GM10266 (cell line): Measurements from ENCODE around the gene CSNK2A1.

Experiments used
- DNase-seq: peaks from one replicate; pipeline ENCODE4 v3.0.0; 2012; ENCODE audit errors: extremely low spot score
- CTCF ChIP-seq: IDR thresholded peaks from 2 replicates; pipeline ENCODE4 v1.5.1; 2012; ENCODE audit warnings: mild to moderate bottlenecking, low read depth; ENCODE audit not compliant: control insufficient read depth, insufficient read depth; ENCODE audit errors: missing control alignments

The CSNK2A1 gene

GRCh38 chr20:573414-574296 is 30.1 kb upstream of the CSNK2A1 start:
- no peak for DNase-seq

GRCh38 chr20:572727-573126 is 29.1 kb upstream of the CSNK2A1 start:
- DNase-seq = no peak
- TF ChIP-seq CTCF = no peak

More at GRCh38 chr20:573414-574296, 30.1 kb upstream of the CSNK2A1 start:
- TF ChIP-seq CTCF = no peak

- no peak for DNase-seq
- no peak for TF ChIP-seq CTCF
Measured at GRCh38 chr20:571754-572441, 28.3 kb upstream of the CSNK2A1 start.

GRCh38 chr20:568673-569415 is 25.3 kb upstream of the CSNK2A1 start:
- no peak for DNase-seq
- TF ChIP-seq CTCF = no peak

- DNase-seq = no peak
- no peak for TF ChIP-seq CTCF
Measured at GRCh38 chr20:568097-568652, 24.6 kb upstream of the CSNK2A1 start.

GRCh38 chr20:564192-564591 is 20.6 kb upstream of the CSNK2A1 start:
- DNase-seq = no peak
- TF ChIP-seq CTCF = no peak

- no peak for DNase-seq
- no peak for TF ChIP-seq CTCF
Measured at GRCh38 chr20:563187-563586, 19.6 kb upstream of the CSNK2A1 start.
